Prostate gland (tissue), 2 donors: Measurements from ENCODE around the gene FARP1.

Experiments used
- POLR2A ChIP-seq: fragments of 450-650 bp; IDR thresholded peaks from one replicate; pipeline ENCODE4 v1.6.1; 2016; ENCODE audit warnings: antibody characterized with exemption, mild to moderate bottlenecking
- POLR2AphosphoS5 ChIP-seq: sonication (generic); formaldehyde crosslinking; IDR thresholded peaks from one replicate; pipeline ENCODE4 v1.6.1; 2017; ENCODE audit warnings: antibody characterized with exemption
- TF ChIP-seq, protein P1 (sequence below), 4 experiments: fragments of 200-600 bp in 2 of 4; fragments of 450-650 bp in 2 of 4; sonication (generic) in 2 of 4; IDR thresholded peaks; 1 replicate in 3 of 4; 2 replicates in 1 of 4; pipeline ENCODE4 v1.5.1; 2016 to 2019; ENCODE audit warnings: antibody characterized with exemption in 4 of 4, mild to moderate bottlenecking in 2 of 4, moderate library complexity in 2 of 4

DNA sequence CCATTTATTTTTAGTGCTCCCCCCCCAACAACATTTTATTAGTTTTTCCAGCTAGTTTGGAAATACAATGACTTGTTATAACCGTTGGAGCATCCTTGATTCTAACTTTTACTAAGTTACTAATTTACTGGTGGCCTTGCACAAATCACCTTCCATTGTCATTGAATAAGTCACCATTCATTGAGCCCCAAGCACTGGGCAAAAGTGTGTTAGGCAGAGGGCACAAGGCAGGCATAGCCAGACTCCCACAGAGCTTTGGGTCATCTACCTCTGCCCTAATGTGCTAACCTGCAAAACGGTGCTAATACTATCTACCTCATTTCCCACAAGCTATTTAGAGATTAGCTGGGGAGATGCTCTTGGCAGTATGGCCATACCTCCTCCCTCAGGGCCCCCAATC is 120.9 kb downstream of the FARP1 start:
- TF ChIP-seq, protein P1, sequence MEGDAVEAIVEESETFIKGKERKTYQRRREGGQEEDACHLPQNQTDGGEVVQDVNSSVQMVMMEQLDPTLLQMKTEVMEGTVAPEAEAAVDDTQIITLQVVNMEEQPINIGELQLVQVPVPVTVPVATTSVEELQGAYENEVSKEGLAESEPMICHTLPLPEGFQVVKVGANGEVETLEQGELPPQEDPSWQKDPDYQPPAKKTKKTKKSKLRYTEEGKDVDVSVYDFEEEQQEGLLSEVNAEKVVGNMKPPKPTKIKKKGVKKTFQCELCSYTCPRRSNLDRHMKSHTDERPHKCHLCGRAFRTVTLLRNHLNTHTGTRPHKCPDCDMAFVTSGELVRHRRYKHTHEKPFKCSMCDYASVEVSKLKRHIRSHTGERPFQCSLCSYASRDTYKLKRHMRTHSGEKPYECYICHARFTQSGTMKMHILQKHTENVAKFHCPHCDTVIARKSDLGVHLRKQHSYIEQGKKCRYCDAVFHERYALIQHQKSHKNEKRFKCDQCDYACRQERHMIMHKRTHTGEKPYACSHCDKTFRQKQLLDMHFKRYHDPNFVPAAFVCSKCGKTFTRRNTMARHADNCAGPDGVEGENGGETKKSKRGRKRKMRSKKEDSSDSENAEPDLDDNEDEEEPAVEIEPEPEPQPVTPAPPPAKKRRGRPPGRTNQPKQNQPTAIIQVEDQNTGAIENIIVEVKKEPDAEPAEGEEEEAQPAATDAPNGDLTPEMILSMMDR (IDR thresholded peaks at IDR 0.05), result no peak
- TF ChIP-seq POLR2A (no peak), POLR2AphosphoS5 (no peak)
